Neural progenitor cell (in vitro differentiated cells): ENCODE measurements around the gene TJP1.

Experiments
- EZH2 ChIP-seq: fragments of 200-600 bp; sonication (generic); IDR thresholded peaks from 2 replicates; pipeline ENCODE4 v1.6.1; 2017; ENCODE audit warnings: antibody characterized with exemption, mild to moderate bottlenecking, moderate library complexity
- EZH2phosphoT487 ChIP-seq: fragments of 200-600 bp; sonication (generic); IDR thresholded peaks from 2 replicates; pipeline ENCODE4 v1.6.1; 2017; ENCODE audit warnings: antibody characterized with exemption
- TF ChIP-seq, protein P1 (sequence below): fragments of 200-600 bp; sonication (generic); IDR thresholded peaks from 2 replicates; pipeline ENCODE4 v1.5.1; 2017; ENCODE audit warnings: antibody characterized with exemption, mild to moderate bottlenecking

DNA sequence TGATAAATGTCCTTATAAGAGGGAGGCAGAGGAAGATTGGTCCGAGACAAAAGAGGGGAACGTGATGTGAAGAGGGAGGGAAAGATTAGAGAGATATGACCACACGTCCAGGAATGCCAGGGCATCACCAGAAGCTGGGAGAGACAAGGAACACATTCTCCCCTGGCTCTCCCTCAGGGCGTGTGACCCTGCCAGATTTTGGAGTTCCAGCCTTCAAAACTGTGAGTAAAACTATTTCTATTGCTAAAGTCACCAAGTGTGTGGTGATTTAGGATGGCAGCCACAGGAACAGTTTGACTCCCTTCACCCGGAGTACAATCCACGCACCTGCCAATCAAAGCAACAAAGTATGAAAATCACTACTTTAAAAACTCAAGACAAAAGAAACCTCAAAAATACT, 32.1 kb upstream of the TJP1 start:
- TF ChIP-seq, protein P1, sequence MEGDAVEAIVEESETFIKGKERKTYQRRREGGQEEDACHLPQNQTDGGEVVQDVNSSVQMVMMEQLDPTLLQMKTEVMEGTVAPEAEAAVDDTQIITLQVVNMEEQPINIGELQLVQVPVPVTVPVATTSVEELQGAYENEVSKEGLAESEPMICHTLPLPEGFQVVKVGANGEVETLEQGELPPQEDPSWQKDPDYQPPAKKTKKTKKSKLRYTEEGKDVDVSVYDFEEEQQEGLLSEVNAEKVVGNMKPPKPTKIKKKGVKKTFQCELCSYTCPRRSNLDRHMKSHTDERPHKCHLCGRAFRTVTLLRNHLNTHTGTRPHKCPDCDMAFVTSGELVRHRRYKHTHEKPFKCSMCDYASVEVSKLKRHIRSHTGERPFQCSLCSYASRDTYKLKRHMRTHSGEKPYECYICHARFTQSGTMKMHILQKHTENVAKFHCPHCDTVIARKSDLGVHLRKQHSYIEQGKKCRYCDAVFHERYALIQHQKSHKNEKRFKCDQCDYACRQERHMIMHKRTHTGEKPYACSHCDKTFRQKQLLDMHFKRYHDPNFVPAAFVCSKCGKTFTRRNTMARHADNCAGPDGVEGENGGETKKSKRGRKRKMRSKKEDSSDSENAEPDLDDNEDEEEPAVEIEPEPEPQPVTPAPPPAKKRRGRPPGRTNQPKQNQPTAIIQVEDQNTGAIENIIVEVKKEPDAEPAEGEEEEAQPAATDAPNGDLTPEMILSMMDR = no peak
- TF ChIP-seq EZH2 (no peak), EZH2phosphoT487 (no peak)
